NCI-H146 (cell line): Measurements from ENCODE around the gene HAL.

Experiments used
- DNase-seq: peaks from one replicate; lab custom pipeline; 2025; lab: John Stamatoyannopoulos, UW

The HAL gene

GRCh38 chr12:95996034-95996658 lies at the start of gene HAL:
Gene HAL (minus strand): TSS chr12:95996344. CDS start chr12:95995910, 434 bp downstream.
- no peak for DNase-seq

GRCh38 chr12:96045566-96045965 lies 49.4 kb upstream of the HAL start:
- no peak for DNase-seq

GRCh38 chr12:96044943-96045290 lies 48.8 kb upstream of the HAL start:
- no peak for DNase-seq

GRCh38 chr12:96044017-96044942 lies 48.1 kb upstream of the HAL start:
- DNase-seq = no peak

- no peak for DNase-seq
Observed at GRCh38 chr12:96041181-96041580, 45.0 kb upstream of the HAL start.

- DNase-seq = no peak
Observed at GRCh38 chr12:96040305-96041133, 44.4 kb upstream of the HAL start.

- DNase-seq = no peak
Observed at GRCh38 chr12:96039516-96039915, 43.4 kb upstream of the HAL start.

- DNase-seq = no peak
Observed at GRCh38 chr12:96036765-96037455, 40.8 kb upstream of the HAL start.

GRCh38 chr12:96035283-96036236 lies 39.4 kb upstream of the HAL start, which contains the start of gene LTA4H:
Gene LTA4H (minus strand): TSS chr12:96035587. CDS start chr12:96035519, 68 bp downstream.
- peak; percentile 100 for DNase-seq

- DNase-seq = peak; percentile 46
Observed at GRCh38 chr12:96034621-96035282, 38.6 kb upstream of the HAL start.

- DNase-seq = no peak
Observed at GRCh38 chr12:96033549-96034389, 37.6 kb upstream of the HAL start.

GRCh38 chr12:96029826-96030225 lies 33.7 kb upstream of the HAL start:
- no peak for DNase-seq

- no peak for DNase-seq
Observed at GRCh38 chr12:96028538-96028937, 32.4 kb upstream of the HAL start.

- no peak for DNase-seq
Observed at GRCh38 chr12:96026331-96026730, 30.2 kb upstream of the HAL start.

GRCh38 chr12:96025518-96025917 lies 29.4 kb upstream of the HAL start:
- no peak for DNase-seq

- DNase-seq = no peak
Observed at GRCh38 chr12:96020314-96021003, 24.3 kb upstream of the HAL start.

- peak; percentile 1 for DNase-seq
Observed at GRCh38 chr12:96015672-96016071, 19.5 kb upstream of the HAL start.

- no peak for DNase-seq
Observed at GRCh38 chr12:96014943-96015599, 18.9 kb upstream of the HAL start.
